RWPE2 (cell line): ENCODE data around the gene RPE65.
A peak's percentile ranks its signal among the peaks of the same experiment; 100 is the strongest.

ENCODE experiments used
- ATAC-seq: fragments of 200-7000 bp; cut with Tn5 transposase; 3 replicates; pipeline ENCODE4 v1.9.1; 2021; ENCODE audit warnings: low read depth
- DNase-seq: peaks from one replicate; pipeline ENCODE4 v3.0.0-alpha.2; 2020; ENCODE audit warnings: low spot score
- H3K27ac ChIP-seq: fragments of 450-650 bp; 2 replicates; pipeline ENCODE4 v1.5.1; 2017; ENCODE audit warnings: mild to moderate bottlenecking; ENCODE audit not compliant: poor library complexity, severe bottlenecking
- H3K27me3 ChIP-seq: fragments of 250-450 bp; sonication (Bioruptor Pico); 2 replicates; pipeline ENCODE4 v1.5.1; 2021; ENCODE audit warnings: mild to moderate bottlenecking, moderate library complexity; ENCODE audit not compliant: insufficient read depth, poor library complexity, severe bottlenecking
- H3K36me3 ChIP-seq: fragments of 250-450 bp; sonication (Bioruptor Pico); 2 replicates; pipeline ENCODE4 v1.5.1; 2020; ENCODE audit warnings: low read depth, mild to moderate bottlenecking, moderate library complexity
- H3K4me1 ChIP-seq: fragments of 250-450 bp; sonication (Bioruptor Pico); 2 replicates; pipeline ENCODE4 v1.5.1; 2021; ENCODE audit warnings: mild to moderate bottlenecking, moderate library complexity; ENCODE audit not compliant: insufficient read depth, poor library complexity, severe bottlenecking
- H3K4me3 ChIP-seq: fragments of 250-450 bp; sonication (Bioruptor Pico); 2 replicates; pipeline ENCODE4 v1.5.1; 2021; ENCODE audit warnings: mild to moderate bottlenecking, moderate library complexity; ENCODE audit not compliant: severe bottlenecking
- H3K9me3 ChIP-seq: fragments of 250-450 bp; sonication (Bioruptor Pico); 2 replicates; pipeline ENCODE4 v1.5.1; 2021; ENCODE audit warnings: mild to moderate bottlenecking, moderate library complexity; ENCODE audit not compliant: severe bottlenecking
- CTCF ChIP-seq: fragments of 450-650 bp; IDR thresholded peaks from one replicate; pipeline ENCODE4 v1.5.1; 2017; ENCODE audit warnings: mild to moderate bottlenecking, moderate library complexity; ENCODE audit not compliant: poor library complexity, severe bottlenecking

RPE65 gene

GRCh38 chr1:68470388-68470970 is 20.7 kb upstream of the RPE65 start:
- H3K27ac ChIP-seq, result no peak overlapping the region
- no peak for ATAC-seq
- no peak overlapping the region for H3K4me3 ChIP-seq
- peaks cover 6% of the 10 kb centered on the region; the same call in 1 of the 2 replicates for H3K36me3 ChIP-seq
- no peaks in the 10 kb centered on the region for H3K27me3 ChIP-seq
- H3K9me3 ChIP-seq, result no peaks in the 10 kb centered on the region
- DNase-seq, result no peak
- peak; percentile 89 for TF ChIP-seq CTCF
- H3K4me1 ChIP-seq, result no peaks in the 10 kb centered on the region

GRCh38 chr1:68464891-68465290 is 15.1 kb upstream of the RPE65 start:
- Histone ChIP-seq H3K4me3 (no peak overlapping the region), H3K36me3 (no peaks in the 10 kb centered on the region), H3K27ac (no peak overlapping the region), H3K9me3 (no peaks in the 10 kb centered on the region), H3K4me1 (no peaks in the 10 kb centered on the region), H3K27me3 (no peaks in the 10 kb centered on the region)
- TF ChIP-seq CTCF, result no peak
- ATAC-seq (no peak), DNase-seq (no peak)

GRCh38 chr1:68460935-68461334 is 11.2 kb upstream of the RPE65 start:
- Histone ChIP-seq H3K9me3 (no peaks in the 10 kb centered on the region), H3K36me3 (no peaks in the 10 kb centered on the region), H3K4me1 (no peaks in the 10 kb centered on the region), H3K27me3 (no peaks in the 10 kb centered on the region), H3K27ac (no peak overlapping the region), H3K4me3 (no peak overlapping the region)
- TF ChIP-seq CTCF, result no peak
- no peak for DNase-seq
- ATAC-seq, result no peak

- no peak for DNase-seq
- Histone ChIP-seq H3K4me3 (no peak overlapping the region), H3K36me3 (no peaks in the 10 kb centered on the region), H3K9me3 (no peaks in the 10 kb centered on the region), H3K27me3 (no peaks in the 10 kb centered on the region), H3K4me1 (no peaks in the 10 kb centered on the region), H3K27ac (no peak overlapping the region)
- peak; percentile 64 for ATAC-seq
- TF ChIP-seq CTCF, result no peak
These were observed 10.0 kb upstream of the RPE65 start for GRCh38 chr1:68459796-68460195.

- ATAC-seq (no peak), DNase-seq (no peak)
- Histone ChIP-seq H3K9me3 (no peaks in the 10 kb centered on the region), H3K4me1 (no peaks in the 10 kb centered on the region), H3K27me3 (no peaks in the 10 kb centered on the region), H3K4me3 (no peak overlapping the region), H3K36me3 (no peaks in the 10 kb centered on the region), H3K27ac (no peak overlapping the region)
- TF ChIP-seq CTCF, result no peak
These were observed 9.3 kb upstream of the RPE65 start for GRCh38 chr1:68459091-68459490.
